GM06990 (cell line): Measurements from ENCODE around the gene CFAP97.

Experiments used
- DNase-seq: peaks from one replicate; pipeline ENCODE4 v3.0.0-alpha.2; 2011; ENCODE audit not compliant: insufficient read length; ENCODE audit errors: extremely low read depth
- H3K27me3 ChIP-seq: replicated peaks from 2 replicates; pipeline ENCODE4 v1.6.0; 2011; ENCODE audit warnings: low read length; ENCODE audit not compliant: control insufficient read depth, insufficient read depth
- H3K36me3 ChIP-seq: 2 replicates; pipeline ENCODE4 v1.5.1; 2011; ENCODE audit warnings: low read length; ENCODE audit not compliant: control insufficient read depth, insufficient read depth
- H3K4me3 ChIP-seq: replicated peaks from 2 replicates; pipeline ENCODE4 v1.5.1; 2011; ENCODE audit warnings: low read depth, mild to moderate bottlenecking, control low read depth, low read length
- CTCF ChIP-seq: IDR thresholded peaks from 2 replicates; pipeline ENCODE4 v1.5.1; 2011; ENCODE audit warnings: low read length, control low read depth, mild to moderate bottlenecking, inconsistent platforms; ENCODE audit not compliant: insufficient read depth, poor library complexity, severe bottlenecking

Gene CFAP97

GRCh38 chr4:185192059-185192458, 11.7 kb downstream of the CFAP97 start:
- no peak for DNase-seq
- TF ChIP-seq CTCF: no peak
- Histone ChIP-seq H3K36me3 (peaks cover 4% of the 10 kb centered on the region; the same call in 1 of the 2 replicates), H3K27me3 (no peaks in the 10 kb centered on the region), H3K4me3 (no peak overlapping the region; the same call in 1 of the 2 replicates)

- no peak overlapping the region for H3K4me3 ChIP-seq
- no peak for DNase-seq
- no peak for TF ChIP-seq CTCF
Measured at GRCh38 chr4:185190306-185190856, 13.4 kb downstream of the CFAP97 start.

GRCh38 chr4:185189606-185190305, 14.0 kb downstream of the CFAP97 start:
- DNase-seq: no peak
- no peak for TF ChIP-seq CTCF
- peaks cover 4% of the 10 kb centered on the region for H3K36me3 ChIP-seq
- no peak overlapping the region for H3K4me3 ChIP-seq
- no peaks in the 10 kb centered on the region for H3K27me3 ChIP-seq

More at GRCh38 chr4:185190306-185190856, 13.4 kb downstream of the CFAP97 start:
- H3K36me3 ChIP-seq: peaks cover 4% of the 10 kb centered on the region
- H3K27me3 ChIP-seq: no peaks in the 10 kb centered on the region

- no peak overlapping the region for H3K4me3 ChIP-seq
- H3K36me3 ChIP-seq: peaks cover 4% of the 10 kb centered on the region
- no peak for DNase-seq
- no peak for TF ChIP-seq CTCF
- H3K27me3 ChIP-seq: no peaks in the 10 kb centered on the region
Measured at GRCh38 chr4:185186769-185187168, 17.0 kb downstream of the CFAP97 start.

- no peak overlapping the region for H3K4me3 ChIP-seq
- H3K36me3 ChIP-seq: peaks cover 3% of the 10 kb centered on the region
- no peak for DNase-seq
- TF ChIP-seq CTCF: peak; percentile 78
- no peaks in the 10 kb centered on the region for H3K27me3 ChIP-seq
Measured at GRCh38 chr4:185183622-185184281, 20.0 kb downstream of the CFAP97 start.
